Measurements from ENCODE around the gene SERPINA5.

SERPINA5 gene

GRCh38 chr14:94622653-94623421 is 41.6 kb downstream of the SERPINA5 start:
- DNase-seq (ENCODE audit: low read depth) = no peak
- no peak overlapping the region for H3K4me3 ChIP-seq (ENCODE audit: control insufficient read depth, low read depth, low read length)
- no peak for TF ChIP-seq CTCF (IDR thresholded peaks at IDR 0.05; ENCODE audit: control insufficient read depth, insufficient read depth, low read depth, low read length, missing control alignments)

- DNase-seq (ENCODE audit: low read depth) = no peak
- TF ChIP-seq CTCF (IDR thresholded peaks at IDR 0.05; ENCODE audit: control insufficient read depth, insufficient read depth, low read depth, low read length, missing control alignments) = no peak
- no peak overlapping the region for H3K4me3 ChIP-seq (ENCODE audit: control insufficient read depth, low read depth, low read length)
Measured at GRCh38 chr14:94623422-94623809, 42.2 kb downstream of the SERPINA5 start.

DNA sequence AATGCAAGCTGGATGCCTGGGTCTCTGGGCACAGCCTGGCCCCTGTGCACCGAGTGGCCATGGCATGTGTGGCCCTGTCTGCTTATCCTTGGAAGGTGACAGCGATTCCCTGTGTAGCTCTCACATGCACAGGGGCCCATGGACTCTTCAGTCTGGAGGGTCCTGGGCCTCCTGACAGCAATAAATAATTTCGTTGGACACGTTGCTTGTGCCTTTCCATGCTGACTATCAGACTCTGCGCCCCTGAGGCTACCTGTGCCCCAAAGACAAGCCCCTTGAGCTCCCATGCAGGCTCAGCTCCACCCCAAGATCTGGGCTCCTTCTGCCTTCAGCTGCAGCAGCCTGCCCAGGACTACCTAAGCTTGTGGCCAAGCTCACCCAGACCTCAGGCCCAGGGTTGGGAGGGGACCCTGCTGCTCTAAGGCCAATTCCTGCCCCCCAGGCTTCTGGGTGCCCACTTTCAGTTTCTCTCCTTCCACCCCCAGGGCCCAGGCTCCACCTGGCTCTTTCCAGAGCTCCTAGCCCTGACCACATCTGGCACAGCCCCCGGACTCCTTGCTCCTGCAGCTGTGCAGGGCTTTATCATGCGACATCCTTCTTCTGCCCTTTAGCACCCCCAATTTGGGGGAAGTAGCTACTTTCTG is 42.8 kb downstream of the SERPINA5 start:
- no peak for DNase-seq (ENCODE audit: low read depth)
- no peak for TF ChIP-seq CTCF (IDR thresholded peaks at IDR 0.05; ENCODE audit: control insufficient read depth, insufficient read depth, low read depth, low read length, missing control alignments)
- H3K4me3 ChIP-seq (ENCODE audit: control insufficient read depth, low read depth, low read length) = no peak overlapping the region

- TF ChIP-seq CTCF (IDR thresholded peaks at IDR 0.05; ENCODE audit: control insufficient read depth, insufficient read depth, low read depth, low read length, missing control alignments) = no peak
- DNase-seq (ENCODE audit: low read depth) = no peak
- H3K4me3 ChIP-seq (ENCODE audit: control insufficient read depth, low read depth, low read length) = no peak overlapping the region
Measured at GRCh38 chr14:94624537-94625352, 43.5 kb downstream of the SERPINA5 start.

GRCh38 chr14:94625353-94625635 is 44.1 kb downstream of the SERPINA5 start:
- H3K4me3 ChIP-seq (ENCODE audit: control insufficient read depth, low read depth, low read length) = no peak overlapping the region
- no peak for DNase-seq (ENCODE audit: low read depth)
- no peak for TF ChIP-seq CTCF (IDR thresholded peaks at IDR 0.05; ENCODE audit: control insufficient read depth, insufficient read depth, low read depth, low read length, missing control alignments)

GRCh38 chr14:94628578-94628977 is 47.4 kb downstream of the SERPINA5 start:
- TF ChIP-seq CTCF (IDR thresholded peaks at IDR 0.05; ENCODE audit: control insufficient read depth, insufficient read depth, low read depth, low read length, missing control alignments) = no peak
- no peak overlapping the region for H3K4me3 ChIP-seq (ENCODE audit: control insufficient read depth, low read depth, low read length)
- no peak for DNase-seq (ENCODE audit: low read depth)
